LNCAP (cell line): ENCODE data around the gene RAB7B.

Experiments used
- TF ChIP-seq, protein P1 (sequence below): fragments of 450-650 bp; IDR thresholded peaks from 2 replicates; pipeline ENCODE4 v1.5.1; 2017; ENCODE audit warnings: mild to moderate bottlenecking

RAB7B gene

DNA sequence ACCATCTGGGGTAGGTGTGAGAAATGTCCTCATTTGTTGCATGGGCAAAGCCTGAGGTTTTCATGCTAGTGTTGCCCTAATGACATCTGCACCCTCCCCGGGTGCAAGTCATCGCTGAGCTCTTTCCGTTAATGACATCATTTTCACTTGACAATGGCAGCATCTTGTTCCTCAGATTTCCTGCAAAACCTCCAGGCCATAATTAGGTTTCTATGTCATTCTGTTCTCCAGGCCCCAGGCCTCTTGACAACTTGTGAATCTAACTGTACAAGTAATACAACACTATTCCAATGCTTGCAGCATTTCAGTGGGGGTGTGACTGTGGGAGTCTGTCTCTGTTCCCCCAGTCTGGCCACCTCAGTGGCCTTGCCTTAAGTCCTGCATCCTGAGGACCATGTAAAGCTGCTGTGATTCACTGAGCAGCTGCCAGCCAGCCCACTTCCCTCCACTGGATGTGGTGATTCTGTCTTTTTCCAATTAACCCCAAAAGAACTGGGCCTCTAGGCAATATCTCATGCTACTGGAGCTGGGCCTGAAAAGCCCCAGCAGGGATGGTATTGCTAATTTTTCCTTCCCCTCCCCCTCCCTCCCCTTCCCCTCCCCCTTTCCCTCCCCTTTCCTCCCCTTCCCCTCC is 22.8 kb downstream of the RAB7B start:
- TF ChIP-seq, protein P1, sequence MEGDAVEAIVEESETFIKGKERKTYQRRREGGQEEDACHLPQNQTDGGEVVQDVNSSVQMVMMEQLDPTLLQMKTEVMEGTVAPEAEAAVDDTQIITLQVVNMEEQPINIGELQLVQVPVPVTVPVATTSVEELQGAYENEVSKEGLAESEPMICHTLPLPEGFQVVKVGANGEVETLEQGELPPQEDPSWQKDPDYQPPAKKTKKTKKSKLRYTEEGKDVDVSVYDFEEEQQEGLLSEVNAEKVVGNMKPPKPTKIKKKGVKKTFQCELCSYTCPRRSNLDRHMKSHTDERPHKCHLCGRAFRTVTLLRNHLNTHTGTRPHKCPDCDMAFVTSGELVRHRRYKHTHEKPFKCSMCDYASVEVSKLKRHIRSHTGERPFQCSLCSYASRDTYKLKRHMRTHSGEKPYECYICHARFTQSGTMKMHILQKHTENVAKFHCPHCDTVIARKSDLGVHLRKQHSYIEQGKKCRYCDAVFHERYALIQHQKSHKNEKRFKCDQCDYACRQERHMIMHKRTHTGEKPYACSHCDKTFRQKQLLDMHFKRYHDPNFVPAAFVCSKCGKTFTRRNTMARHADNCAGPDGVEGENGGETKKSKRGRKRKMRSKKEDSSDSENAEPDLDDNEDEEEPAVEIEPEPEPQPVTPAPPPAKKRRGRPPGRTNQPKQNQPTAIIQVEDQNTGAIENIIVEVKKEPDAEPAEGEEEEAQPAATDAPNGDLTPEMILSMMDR: no peak

DNA sequence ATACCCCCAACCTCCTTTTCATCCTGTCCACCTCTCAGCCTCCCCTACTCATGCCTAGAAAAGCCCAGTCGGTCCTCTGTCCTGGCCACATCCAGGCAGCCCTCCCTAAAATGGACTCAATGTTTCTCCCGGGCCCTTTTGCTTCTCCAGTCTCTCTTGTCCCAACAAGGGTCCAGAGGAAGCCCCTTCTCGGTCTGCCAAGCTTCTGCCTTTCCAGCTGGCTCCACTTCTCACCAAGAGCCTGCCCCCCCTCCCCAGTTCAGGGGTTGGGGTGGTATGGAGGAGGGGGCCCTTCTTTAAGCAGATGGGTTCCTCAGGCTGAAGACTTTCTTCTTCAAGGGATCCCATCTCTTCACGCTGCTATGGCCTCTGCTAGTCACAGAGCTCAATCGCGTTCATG is 23.9 kb downstream of the RAB7B start:
- TF ChIP-seq, protein P1: no peak

DNA sequence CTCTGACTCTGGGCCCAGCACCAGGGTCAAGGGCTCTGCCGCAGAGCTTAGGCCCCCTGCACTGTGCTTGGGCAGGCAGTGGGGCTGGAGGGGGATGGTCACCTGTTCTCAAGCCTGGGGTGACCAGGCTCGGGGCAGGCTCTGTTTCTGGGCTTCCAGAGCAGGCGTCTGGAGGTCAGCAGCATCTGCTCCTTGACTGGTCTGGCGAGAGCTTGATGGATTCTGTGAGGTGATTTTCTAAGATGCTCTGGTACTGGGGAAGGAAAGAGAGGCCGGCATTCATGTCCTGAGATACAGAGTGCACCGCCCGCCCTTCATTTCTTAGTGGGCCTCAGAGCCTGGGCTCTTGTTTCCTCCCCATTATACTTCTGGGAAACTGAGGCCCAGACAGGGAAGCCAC is 24.5 kb downstream of the RAB7B start:
- TF ChIP-seq, protein P1: no peak

DNA sequence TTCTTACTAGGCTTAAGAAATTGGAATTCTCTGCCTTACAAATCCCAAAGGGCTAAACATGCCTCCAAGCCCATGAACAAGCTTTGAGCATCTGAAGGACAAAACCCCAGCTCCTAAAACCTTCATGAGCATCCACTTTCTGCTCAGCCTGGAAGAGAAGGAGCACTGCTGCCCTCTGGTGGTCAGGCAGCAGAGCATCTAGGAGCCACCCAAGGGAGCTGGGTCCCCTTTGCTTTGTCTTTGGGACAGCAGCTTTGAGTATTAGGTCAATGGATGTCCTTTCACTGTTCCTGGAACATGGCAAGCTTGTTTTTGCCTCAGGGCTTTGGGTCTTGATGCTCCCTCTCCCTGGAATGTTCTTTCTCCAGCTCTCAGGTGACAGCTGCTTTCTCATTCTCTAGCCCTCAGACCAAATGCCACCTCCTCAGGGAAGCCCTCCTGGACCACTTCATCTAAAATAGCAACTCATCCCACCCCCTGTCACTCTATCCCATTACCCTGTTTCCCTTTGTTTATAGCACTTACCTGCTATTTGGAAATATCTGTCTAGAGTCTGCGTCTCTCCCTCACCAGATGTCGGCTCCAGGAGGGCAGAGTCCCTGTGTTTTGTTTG is 25.7 kb downstream of the RAB7B start:
- TF ChIP-seq, protein P1: peak; percentile 99

DNA sequence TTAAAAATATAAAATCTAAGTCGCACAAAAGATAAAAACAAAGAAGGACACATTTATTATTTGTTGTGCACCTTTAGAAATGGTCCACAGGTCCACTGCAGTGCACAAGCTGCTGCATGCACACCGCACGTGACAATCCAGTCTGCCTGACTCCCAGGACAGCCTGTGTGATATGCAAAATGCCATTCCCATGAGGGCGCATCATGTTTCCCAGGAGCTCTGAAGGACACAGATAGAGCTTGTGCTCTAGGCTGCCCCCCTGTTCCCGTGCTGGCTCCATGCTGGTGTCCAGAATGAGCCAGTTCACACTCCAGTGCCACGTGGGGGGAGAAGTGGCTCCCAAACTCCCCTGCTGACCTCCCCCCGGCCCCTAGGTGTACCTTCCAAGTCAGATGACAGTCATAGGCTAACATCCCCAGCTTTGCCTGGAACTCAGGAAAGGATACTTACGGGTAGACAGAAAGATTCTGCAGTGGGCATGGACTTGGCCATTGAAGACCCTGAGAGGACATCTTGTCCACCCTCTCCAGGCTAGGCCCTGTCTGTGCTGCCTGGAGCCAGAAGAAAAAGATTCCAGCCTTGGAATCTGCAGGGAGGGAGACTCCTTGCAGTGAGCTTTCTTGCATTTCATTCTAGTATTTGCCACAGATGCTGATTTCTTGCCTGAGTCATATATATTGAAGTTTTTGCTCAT is 26.3 kb downstream of the RAB7B start:
- TF ChIP-seq, protein P1: no peak

DNA sequence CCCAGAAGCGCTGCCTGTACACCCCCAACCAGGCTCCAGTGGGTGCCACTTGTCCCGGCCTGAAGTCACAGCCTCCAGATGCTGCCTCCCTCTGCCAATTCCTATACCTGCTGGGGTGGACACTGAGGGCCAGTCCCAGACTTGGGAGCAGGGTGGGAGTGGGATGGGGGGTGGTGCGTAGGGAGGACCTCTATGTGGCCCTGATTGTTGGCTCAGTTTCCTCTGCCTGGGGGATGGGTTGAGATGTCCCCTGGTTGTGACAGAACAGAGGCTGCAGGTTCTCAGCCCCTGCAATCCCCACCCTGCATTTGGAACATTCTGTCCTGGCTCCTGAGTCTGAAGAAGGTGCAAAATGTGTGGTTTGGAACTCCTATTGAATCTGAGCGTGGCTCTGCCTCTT is 27.2 kb downstream of the RAB7B start:
- TF ChIP-seq, protein P1: no peak

DNA sequence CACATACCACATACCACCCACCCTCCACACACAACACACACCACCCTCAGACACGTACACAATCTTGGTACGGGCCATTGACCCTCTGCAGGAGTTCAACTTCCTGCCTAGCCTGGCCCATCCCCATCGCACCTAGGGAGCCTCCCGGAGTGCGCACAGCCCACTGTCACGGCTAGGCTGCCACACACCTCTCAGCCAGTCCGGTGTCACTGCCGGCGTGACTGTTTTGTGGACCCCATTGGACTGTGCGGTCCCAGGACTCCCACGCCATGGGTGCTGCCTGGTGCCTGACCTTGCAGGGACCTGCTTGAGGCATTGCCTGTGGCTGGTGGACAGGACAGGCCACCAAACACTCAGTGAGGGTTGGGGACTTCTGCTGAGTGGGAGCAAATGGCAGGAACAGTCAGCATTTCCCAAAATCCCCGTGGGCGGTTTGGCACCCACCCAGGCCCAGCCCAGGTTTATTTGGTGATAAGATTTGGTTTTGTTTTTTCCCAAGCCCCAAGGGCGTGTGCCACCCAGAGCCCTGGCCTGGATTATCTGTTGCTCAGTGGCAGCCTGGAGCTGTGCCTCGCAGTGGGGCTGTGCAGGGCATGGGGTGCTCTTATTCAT is 27.7 kb downstream of the RAB7B start:
- TF ChIP-seq, protein P1: no peak
